ENCODE data around the gene CPN1. TPM values are rescaled to one million over a fixed set of nuclear protein-coding genes. Genes with fewer than 3 reads are reported as not detected.

The CPN1 gene
- total RNA-seq, 1 donor from 2014 or later: not detected

DNA sequence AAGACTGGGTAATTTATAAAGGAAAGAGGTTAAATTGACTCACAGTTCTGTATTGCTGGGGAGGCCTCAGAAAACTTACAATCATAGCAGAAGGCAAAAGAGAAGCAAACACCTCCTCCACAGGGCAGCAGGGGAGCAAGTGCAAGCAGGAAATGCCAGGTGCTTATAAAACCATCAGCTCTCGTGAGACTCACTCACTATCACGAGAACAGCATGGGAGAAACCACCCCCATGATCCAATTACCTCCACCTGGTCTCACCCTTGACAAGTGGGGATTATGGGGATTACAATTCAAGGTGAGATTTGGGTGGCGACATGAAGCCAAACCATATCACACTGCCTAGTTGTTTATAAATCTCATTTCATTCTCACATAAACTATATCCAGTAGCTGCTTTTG lies 28.0 kb upstream of the CPN1 start:
- H3K9me3 ChIP-seq: no peaks in the 10 kb centered on the region
- ATAC-seq (no peak), DNase-seq (no peak)
- H3K4me1 ChIP-seq: no peaks in the 10 kb centered on the region
- no peak overlapping the region for H3K4me3 ChIP-seq
- no peak overlapping the region for H3K27ac ChIP-seq
- intact Hi-C loops (cut with DNase I): no loop called here
- H3K36me3 ChIP-seq: no peaks in the 10 kb centered on the region
- TF ChIP-seq, protein P1, sequence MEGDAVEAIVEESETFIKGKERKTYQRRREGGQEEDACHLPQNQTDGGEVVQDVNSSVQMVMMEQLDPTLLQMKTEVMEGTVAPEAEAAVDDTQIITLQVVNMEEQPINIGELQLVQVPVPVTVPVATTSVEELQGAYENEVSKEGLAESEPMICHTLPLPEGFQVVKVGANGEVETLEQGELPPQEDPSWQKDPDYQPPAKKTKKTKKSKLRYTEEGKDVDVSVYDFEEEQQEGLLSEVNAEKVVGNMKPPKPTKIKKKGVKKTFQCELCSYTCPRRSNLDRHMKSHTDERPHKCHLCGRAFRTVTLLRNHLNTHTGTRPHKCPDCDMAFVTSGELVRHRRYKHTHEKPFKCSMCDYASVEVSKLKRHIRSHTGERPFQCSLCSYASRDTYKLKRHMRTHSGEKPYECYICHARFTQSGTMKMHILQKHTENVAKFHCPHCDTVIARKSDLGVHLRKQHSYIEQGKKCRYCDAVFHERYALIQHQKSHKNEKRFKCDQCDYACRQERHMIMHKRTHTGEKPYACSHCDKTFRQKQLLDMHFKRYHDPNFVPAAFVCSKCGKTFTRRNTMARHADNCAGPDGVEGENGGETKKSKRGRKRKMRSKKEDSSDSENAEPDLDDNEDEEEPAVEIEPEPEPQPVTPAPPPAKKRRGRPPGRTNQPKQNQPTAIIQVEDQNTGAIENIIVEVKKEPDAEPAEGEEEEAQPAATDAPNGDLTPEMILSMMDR (IDR thresholded peaks at IDR 0.05): no peak
- peaks cover 3% of the 10 kb centered on the region for H3K27me3 ChIP-seq (ENCODE audit: low read depth)

DNA sequence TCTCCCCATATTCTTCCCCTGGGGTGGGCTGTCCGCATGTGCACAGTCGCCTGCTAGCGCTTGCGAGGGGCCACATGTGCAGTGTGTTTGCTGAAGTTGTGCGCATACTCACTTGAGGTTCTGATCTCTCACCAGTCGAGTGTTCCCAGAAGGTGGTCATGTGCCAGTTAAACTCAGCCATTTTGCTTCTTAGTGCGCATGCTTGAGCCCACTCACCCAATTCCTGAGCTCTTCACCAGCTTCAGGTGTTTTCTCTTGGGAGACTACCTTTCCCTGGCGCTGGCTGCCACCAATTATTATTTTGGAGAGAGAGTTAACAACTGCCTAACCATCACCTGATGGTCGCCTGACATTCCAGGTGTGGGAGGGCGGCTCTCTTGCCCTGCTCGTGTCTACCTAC lies 25.2 kb upstream of the CPN1 start:
- intact Hi-C loops (cut with DNase I): no loop called here
- Histone ChIP-seq H3K27me3 (ENCODE audit: low read depth) (no peaks in the 10 kb centered on the region), H3K4me1 (no peaks in the 10 kb centered on the region), H3K36me3 (no peaks in the 10 kb centered on the region), H3K9me3 (no peaks in the 10 kb centered on the region), H3K4me3 (no peak overlapping the region), H3K27ac (no peak overlapping the region)
- DNase-seq (no peak), ATAC-seq (no peak)
- TF ChIP-seq, protein P1 (IDR thresholded peaks at IDR 0.05): no peak

DNA sequence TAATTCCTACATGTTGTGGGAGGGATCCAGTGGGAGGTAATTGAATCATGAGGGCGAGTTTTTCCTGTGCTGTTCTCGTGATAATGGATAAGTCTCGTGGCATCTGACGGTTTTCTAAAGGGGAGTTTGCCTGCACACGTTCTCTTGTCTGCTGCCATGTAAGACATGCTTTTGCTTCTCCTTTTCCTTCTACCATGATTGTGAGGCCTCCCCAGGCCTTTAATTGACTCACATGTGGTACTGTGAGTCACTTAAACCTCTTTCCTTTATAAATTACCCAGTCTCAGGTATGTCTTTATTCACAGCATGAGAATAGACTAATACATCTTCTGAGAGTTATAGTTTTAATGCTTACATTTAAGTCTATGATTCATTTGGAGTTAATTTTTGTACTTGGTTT lies 22.6 kb upstream of the CPN1 start:
- H3K27me3 ChIP-seq (ENCODE audit: low read depth): peaks cover under 1% of the 10 kb centered on the region
- no peak overlapping the region for H3K27ac ChIP-seq
- DNase-seq (no peak), ATAC-seq (no peak)
- TF ChIP-seq, protein P1 (IDR thresholded peaks at IDR 0.05): no peak
- intact Hi-C loops (cut with DNase I): no loop called here
- H3K9me3 ChIP-seq: no peaks in the 10 kb centered on the region
- H3K4me3 ChIP-seq: no peak overlapping the region
- H3K4me1 ChIP-seq: no peaks in the 10 kb centered on the region
- no peaks in the 10 kb centered on the region for H3K36me3 ChIP-seq

DNA sequence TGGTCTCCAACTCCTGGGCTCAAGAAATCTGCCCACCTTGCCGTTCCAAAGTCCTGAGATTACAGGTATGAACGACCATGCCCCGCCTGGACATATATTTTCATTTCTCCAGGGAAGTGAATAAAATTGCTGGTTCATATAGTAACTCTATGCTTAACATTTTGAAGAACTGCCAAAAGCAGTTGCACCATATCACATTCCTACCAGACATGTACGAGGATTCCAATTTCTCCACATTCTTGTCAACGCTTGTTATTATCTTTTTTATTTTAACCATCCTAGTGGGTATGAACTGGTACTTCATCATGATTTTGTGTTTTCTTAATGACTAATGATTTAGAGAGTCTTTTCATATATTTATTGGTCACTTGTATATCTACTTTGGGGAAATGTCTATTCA lies 21.9 kb upstream of the CPN1 start:
- peaks cover 7% of the 10 kb centered on the region for H3K27me3 ChIP-seq (ENCODE audit: low read depth)
- no peak for DNase-seq
- TF ChIP-seq, protein P1 (IDR thresholded peaks at IDR 0.05): no peak
- no peaks in the 10 kb centered on the region for H3K9me3 ChIP-seq
- no peak for ATAC-seq
- intact Hi-C loops (cut with DNase I): no loop called here
- H3K27ac ChIP-seq: no peak overlapping the region
- H3K4me1 ChIP-seq: no peaks in the 10 kb centered on the region
- no peaks in the 10 kb centered on the region for H3K36me3 ChIP-seq
- H3K4me3 ChIP-seq: no peak overlapping the region

DNA sequence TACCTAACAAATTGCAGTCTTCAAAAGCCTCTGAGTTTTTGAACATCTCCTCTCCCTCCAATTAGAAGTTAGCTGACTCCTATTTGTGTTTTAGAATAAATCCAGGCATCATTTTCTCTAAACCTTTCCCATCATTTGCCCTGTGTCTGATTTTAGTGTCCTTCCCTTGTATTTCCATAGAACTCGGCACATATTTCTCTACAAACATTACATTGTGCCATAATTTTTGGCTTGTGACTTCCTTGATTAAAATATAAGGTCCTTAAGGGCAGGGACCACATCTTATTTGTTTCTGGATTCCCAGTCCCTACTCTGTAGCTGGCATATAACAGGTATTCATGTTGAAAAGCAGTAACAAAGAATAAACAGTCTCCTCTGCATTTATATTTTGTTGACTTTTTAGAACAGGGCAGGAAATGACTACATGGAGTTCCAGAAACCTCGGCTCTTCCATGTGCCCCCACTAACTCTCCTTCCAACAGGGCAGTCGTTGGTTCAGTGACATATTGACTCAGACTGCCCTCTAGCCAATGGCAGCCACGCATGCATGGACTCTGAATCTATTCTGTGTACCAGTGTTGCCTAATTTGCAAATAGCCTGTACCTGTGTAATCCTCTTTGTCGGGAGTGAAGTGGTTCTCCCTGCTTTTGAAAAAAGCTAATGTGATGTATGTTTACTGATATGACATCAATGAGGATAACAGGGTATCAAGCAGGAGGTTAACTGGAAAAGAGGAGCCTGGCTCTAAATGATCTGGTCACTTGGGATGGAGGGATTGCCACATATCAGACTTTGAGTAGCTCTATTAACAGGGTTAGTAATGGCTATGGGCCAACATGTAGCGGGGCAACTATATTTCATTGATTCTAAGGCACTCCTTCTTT lies 19.8 kb upstream of the CPN1 start:
- intact Hi-C loops (cut with DNase I): no loop called here
- H3K9me3 ChIP-seq: no peaks in the 10 kb centered on the region
- TF ChIP-seq, protein P1 (IDR thresholded peaks at IDR 0.05): no peak
- ATAC-seq: peak in 1 of 2 donors; percentile 42
- H3K4me3 ChIP-seq: no peak overlapping the region
- no peak overlapping the region for H3K27ac ChIP-seq
- H3K36me3 ChIP-seq: no peaks in the 10 kb centered on the region
- no peak for DNase-seq
- no peaks in the 10 kb centered on the region for H3K4me1 ChIP-seq
- peaks cover 7% of the 10 kb centered on the region for H3K27me3 ChIP-seq (ENCODE audit: low read depth)

Measured in lower lobe of right lung (tissue), 2 donors.